K562 (cell line): ENCODE measurements around the gene C2CD2. TPM values are rescaled to one million over a fixed set of nuclear protein-coding genes. Genes with fewer than 3 reads are reported as not detected.

ENCODE experiments used
- ATAC-seq: fragments of 200-7000 bp; cut with Tn5 transposase; 3 replicates; pipeline ENCODE4 v1.9.1; 2020; ENCODE audit warnings: moderate library complexity
- BruUV-seq: library from RNA; stranded (reverse); fragments of 400-500 nt; replicated peaks from 2 replicates; lab custom pipeline; 2021; lab: Mats Ljungman, UMichigan
- CTCF ChIA-PET: fragments of 300-600 bp; formaldehyde crosslinking; extraction: SDS; loops from one replicate; lab custom pipeline; 2021; ENCODE audit warnings: low intra/inter-chr PET ratio; lab: Yijun Ruan, JAX
- POLR2A ChIA-PET: fragments of 300-600, 350-650 bp; sonication (Branson Sonifier 250); formaldehyde crosslinking; extraction: SDS; loops from one replicate; lab custom pipeline; 2021; ENCODE audit warnings: antibody characterized with exemption, inconsistent platforms; lab: Yijun Ruan, JAX
- DNase-seq, 4 experiments: peaks; one replicate each; pipeline versions ENCODE4 v3.0.0 to v3.0.0-alpha.2; 2011 to 2018; ENCODE audit warnings: low spot score in 3 of 4, mixed read lengths in 3 of 4; ENCODE audit errors: extremely low read depth in 1 of 4
- FAIRE-seq: peaks from 2 replicates; lab custom pipeline; 2011; peaks lifted over from hg19 to GRCh38; lab: Jason Lieb, UNC
- H2AFZ ChIP-seq: 2 replicates; pipeline ENCODE4 v1.6.0; 2011; ENCODE audit warnings: low read depth, low read length, control low read depth, inconsistent platforms
- H3K27ac ChIP-seq: fragments of 200-600 bp; 3 replicates; pipeline ENCODE4 v1.8.0; 2011; ENCODE audit warnings: low read depth, mild to moderate bottlenecking, control low read depth, inconsistent platforms, low read length, moderate library complexity, mixed read lengths; ENCODE audit errors: extremely low read depth
- H3K27me3 ChIP-seq, 2 experiments: fragments of 300-600 bp in 1 of 2; 2 replicates in 1 of 2; 3 replicates in 1 of 2; pipeline versions ENCODE4 v1.6.0 to v1.8.0; 2011; ENCODE audit warnings: inconsistent platforms in 2 of 2, low read length in 2 of 2, mild to moderate bottlenecking in 1 of 2, mixed read lengths in 1 of 2, moderate library complexity in 1 of 2; ENCODE audit not compliant: control insufficient read depth in 2 of 2, insufficient read depth in 2 of 2
- H3K36me3 ChIP-seq: fragments of 300-600 bp; 3 replicates; pipeline ENCODE4 v1.8.0; 2011; ENCODE audit warnings: mild to moderate bottlenecking, low read length, inconsistent platforms; ENCODE audit not compliant: control insufficient read depth, insufficient read depth
- H3K4me1 ChIP-seq, 2 experiments: fragments of 200-600 bp in 1 of 2; replicated peaks in 1 of 2; 2 replicates in 1 of 2; 3 replicates in 1 of 2; pipeline versions ENCODE4 v1.5.1 to v1.8.0; 2011; ENCODE audit warnings: inconsistent platforms in 2 of 2, low read length in 2 of 2, mild to moderate bottlenecking in 1 of 2, mixed read lengths in 1 of 2, moderate library complexity in 1 of 2; ENCODE audit not compliant: control insufficient read depth in 2 of 2, insufficient read depth in 2 of 2
- H3K4me2 ChIP-seq: 2 replicates; pipeline ENCODE4 v1.6.1; 2011; ENCODE audit warnings: low read length, control low read depth, inconsistent platforms, mixed read lengths; ENCODE audit not compliant: insufficient read depth
- H3K4me3 ChIP-seq: fragments of 200-600 bp; sonication (generic), shearing (Covaris generic); 2 replicates; pipeline ENCODE4 v1.5.1; 2016; ENCODE audit warnings: control low read depth, inconsistent platforms
- H3K79me2 ChIP-seq: fragments of 200-600 bp; 3 replicates; pipeline ENCODE4 v1.8.0; 2011; ENCODE audit warnings: low read length, inconsistent platforms; ENCODE audit not compliant: control insufficient read depth, insufficient read depth
- H3K9ac ChIP-seq, 2 experiments: 2 replicates each; pipeline versions ENCODE4 v1.6.0 to v1.6.1; 2011; ENCODE audit warnings: low read depth in 2 of 2, low read length in 2 of 2, control low read depth in 1 of 2, inconsistent platforms in 1 of 2, mild to moderate bottlenecking in 1 of 2, mixed read lengths in 1 of 2; ENCODE audit not compliant: insufficient read depth in 1 of 2
- H3K9me1 ChIP-seq: one replicate; pipeline ENCODE4 v1.6.0; 2011; ENCODE audit warnings: inconsistent platforms, mild to moderate bottlenecking, low read length, moderate library complexity; ENCODE audit not compliant: control insufficient read depth, insufficient read depth
- H3K9me3 ChIP-seq: replicated peaks from 2 replicates; pipeline ENCODE4 v1.5.1; 2011; ENCODE audit warnings: low read depth, low read length, inconsistent platforms; ENCODE audit not compliant: control insufficient read depth, insufficient read depth
- H4K20me1 ChIP-seq: replicated peaks from 2 replicates; pipeline ENCODE4 v1.6.1; 2011; ENCODE audit warnings: low read length, inconsistent platforms, mixed read lengths; ENCODE audit not compliant: control insufficient read depth, insufficient read depth
- ETV6 ChIP-seq, 3 experiments: fragments of 150-350 bp in 1 of 3; sonication (generic) in 1 of 3; formaldehyde crosslinking in 1 of 3; IDR thresholded peaks; 2 replicates each; pipeline versions ENCODE4 v1.6.1 to v1.8.0; 2014 to 2022; ENCODE audit warnings: borderline replicate concordance in 2 of 3, low read depth in 2 of 3, antibody characterized with exemption in 1 of 3, low read length in 1 of 3, mild to moderate bottlenecking in 1 of 3, missing genetic modification reagents in 1 of 3
- GTF2A2 ChIP-seq: IDR thresholded peaks from 2 replicates; pipeline ENCODE4 v1.6.1; 2016; ENCODE audit warnings: mild to moderate bottlenecking, missing genetic modification characterization, missing compliant biosample characterization
- MCM2 ChIP-seq: fragments of 450-650 bp; IDR thresholded peaks from 2 replicates; pipeline ENCODE4 v1.6.1; 2017; ENCODE audit warnings: low read depth, mild to moderate bottlenecking
- MED1 ChIP-seq: sonication (generic); formaldehyde crosslinking; IDR thresholded peaks from 2 replicates; pipeline ENCODE4 v1.8.1; 2023; ENCODE audit warnings: missing genetic modification reagents, borderline replicate concordance
- TSC22D4 ChIP-seq: fragments of 450-650 bp; IDR thresholded peaks from 2 replicates; pipeline ENCODE4 v1.6.1; 2016; ENCODE audit warnings: missing genetic modification characterization, missing biosample characterization, control low read depth
- UBTF ChIP-seq, 2 experiments: IDR thresholded peaks; 2 replicates each; pipeline ENCODE4 v1.6.1; 2012; ENCODE audit warnings: improper control_type of control experiment in 2 of 2, low read depth in 2 of 2, low read length in 2 of 2, borderline replicate concordance in 1 of 2
- ZNF655 ChIP-seq: fragments of 250-450 bp; sonication (Bioruptor Pico); IDR thresholded peaks from 2 replicates; pipeline ENCODE4 v1.5.0; 2021
- WGBS: fragments of 100-300 bp; shearing (Covaris generic); methylation state at CpG from one replicate; pipeline ENCODE4 v1.1.6; 2016; ENCODE audit warnings: low coverage, mixed read lengths; ENCODE audit not compliant: insufficient coverage; ENCODE audit errors: missing lambda C conversion rate; 5-methylcytosine and 5-hydroxymethylcytosine counted together
- in situ Hi-C: fragments of 300-500 bp; cut with MboI; formaldehyde crosslinking; loops from 4 replicates; pipeline ENCODE4 v1.15.0; 2018; ENCODE audit warnings: inconsistent platforms, mixed read lengths
- intact Hi-C: fragments of 100-400 bp; cut with micrococcal nuclease; formaldehyde crosslinking; loops from 2 replicates; pipeline ENCODE4 v1.14.2; 2022
- polyA plus RNA-seq, 8 experiments: library from polyadenylated mRNA; depleted of rRNA in 4 of 8; stranded (reverse) in 5 of 8; unstranded in 3 of 8; fragments of >200 nt; fragmentation: Nextera tagmentation in 2 of 8; fragmentation: Illumina TruSeq in 1 of 8; extraction: Ambion mirVana in 2 of 8; extraction: Trizol in 1 of 8; gene quantifications; 2 replicates each; pipeline versions ENCODE4 v1.2.1 to v1.2.3, GENCODE V29; 2011 to 2014; ENCODE audit warnings: inconsistent platforms in 1 of 8, missing spikeins in 1 of 8
- total RNA-seq, 7 experiments: library from RNA; depleted of rRNA in 6 of 7; stranded (reverse); fragments of >200 nt in 6 of 7; fragmentation: Illumina TruSeq in 2 of 7; extraction: Trizol in 2 of 7; gene quantifications; 2 replicates each; pipeline versions ENCODE4 v1.2.1 to v1.2.3, GENCODE V29; 2011 to 2021; ENCODE audit warnings: low replicate concordance in 1 of 7

The C2CD2 gene
- total and polyA plus RNA-seq, 9 of the 15 experiments (the other 6 are each of a cell fraction or from before 2014, with no cell fraction given), result 1.3 to 21.6 (median 12.1) TPM

GRCh38 chr21:41977034-41977950, 23.5 kb upstream of the C2CD2 start:
- no peak overlapping the region for H3K4me3 ChIP-seq
- H3K79me2 ChIP-seq, result no peaks in the 10 kb centered on the region
- in situ Hi-C loops (no loop called here), intact Hi-C loops (no loop called here)
- no peaks in the 10 kb centered on the region for H3K9me1 ChIP-seq
- H3K27me3 ChIP-seq, result peaks cover 24 to 48% of the 10 kb centered on the region in 2 experiments
- H4K20me1 ChIP-seq, result no peaks in the 10 kb centered on the region
- ChIA-PET CTCF (no interaction called here), POLR2A (interaction anchor here (0.6 to 1.0 kb wide), 2 partner anchors 13 to 16 kb away, joined by 3 to 6 read pairs; no protein-coding TSS in a partner anchor)
- H3K27ac ChIP-seq, result no peak overlapping the region
- H3K4me1 ChIP-seq, result peaks cover 0 to 4% of the 10 kb centered on the region in 2 experiments; a peak in 2 of 5 replicates
- WGBS, result 11% methylated on average over 17 of the region's 17 CpGs
- no peak for FAIRE-seq
- H3K9ac ChIP-seq, result no peak overlapping the region
- H2AFZ ChIP-seq, result no peak overlapping the region
- no TSS peak for BruUV-seq
- DNase-seq, result no peak
- no peak for ATAC-seq
- H3K36me3 ChIP-seq, result no peaks in the 10 kb centered on the region
- peaks cover 4% of the 10 kb centered on the region; the same call in 1 of the 2 replicates for H3K9me3 ChIP-seq
- no peak overlapping the region for H3K4me2 ChIP-seq
- no peak for TF ChIP-seq GTF2A2 (tag)
- TF ChIP-seq MED1, result no peak
- no peak for TF ChIP-seq TSC22D4 (tag)
- no peak for TF ChIP-seq MCM2
- no peak for TF ChIP-seq ZNF655 (CRISPR knock-in tag)
- no peak for TF ChIP-seq UBTF (IDR thresholded peaks at IDR 0.05; ENCODE audit: borderline replicate concordance in 1 of 2, low read depth in 2 of 2, low read length in 2 of 2)
- TF ChIP-seq ETV6 (IDR thresholded peaks at IDR 0.05; ENCODE audit: borderline replicate concordance in 1 of 2, low read depth in 2 of 2, low read length in 1 of 2), result no peak
- TF ChIP-seq ETV6 (CRISPR knock-in tag; IDR thresholded peaks at IDR 0.05; ENCODE audit: borderline replicate concordance), result no peak
